HG02943 (cell line): Measurements from ENCODE around the gene WNT6.

ENCODE experiments used
- ATAC-seq: cut with Tn5 transposase; IDR thresholded peaks from one replicate; pipeline ENCODE4 v1.9.1; 2021; ENCODE audit warnings: mild to moderate bottlenecking, low read depth, moderate library complexity; ENCODE audit not compliant: unreplicated experiment

Gene WNT6

DNA sequence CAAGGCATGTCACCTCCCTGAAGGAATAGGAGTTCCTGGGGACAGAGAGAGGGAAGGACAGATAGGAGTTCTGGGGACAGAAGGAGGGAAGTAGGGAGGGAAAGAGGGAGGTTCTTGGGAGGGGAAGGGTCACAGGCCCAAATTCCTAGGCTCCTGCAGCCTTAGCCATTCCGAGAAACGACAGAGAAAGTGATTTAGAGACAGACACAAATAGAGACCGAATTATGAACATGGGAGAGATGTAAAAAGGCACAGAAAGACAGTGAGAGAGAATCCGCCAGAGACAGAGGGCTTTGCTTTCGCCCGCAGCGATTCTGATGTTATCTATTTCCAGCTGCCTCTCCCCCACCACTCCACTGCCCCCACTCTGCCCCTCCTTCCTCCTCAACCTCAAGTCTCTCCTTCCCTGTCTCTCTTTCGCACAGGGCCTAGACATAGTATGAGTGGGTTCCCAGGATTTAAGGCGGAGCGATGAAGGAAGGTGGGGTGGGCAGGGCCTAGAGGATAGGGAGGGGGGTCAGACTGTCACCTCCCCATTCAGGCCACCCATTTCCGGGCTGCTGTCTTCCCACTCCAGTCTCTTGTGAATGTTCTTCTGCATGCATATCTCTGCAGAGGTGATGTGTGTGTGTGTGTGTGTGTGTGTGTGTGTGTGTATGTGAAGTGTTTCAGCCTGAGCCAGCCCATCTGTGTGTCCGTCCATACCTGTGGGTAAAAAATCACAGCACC is 3.3 kb upstream of the WNT6 start:
- no peak for ATAC-seq

- ATAC-seq: no peak
Observed at GRCh38 chr2:218856896-218857243, 2.7 kb upstream of the WNT6 start.

DNA sequence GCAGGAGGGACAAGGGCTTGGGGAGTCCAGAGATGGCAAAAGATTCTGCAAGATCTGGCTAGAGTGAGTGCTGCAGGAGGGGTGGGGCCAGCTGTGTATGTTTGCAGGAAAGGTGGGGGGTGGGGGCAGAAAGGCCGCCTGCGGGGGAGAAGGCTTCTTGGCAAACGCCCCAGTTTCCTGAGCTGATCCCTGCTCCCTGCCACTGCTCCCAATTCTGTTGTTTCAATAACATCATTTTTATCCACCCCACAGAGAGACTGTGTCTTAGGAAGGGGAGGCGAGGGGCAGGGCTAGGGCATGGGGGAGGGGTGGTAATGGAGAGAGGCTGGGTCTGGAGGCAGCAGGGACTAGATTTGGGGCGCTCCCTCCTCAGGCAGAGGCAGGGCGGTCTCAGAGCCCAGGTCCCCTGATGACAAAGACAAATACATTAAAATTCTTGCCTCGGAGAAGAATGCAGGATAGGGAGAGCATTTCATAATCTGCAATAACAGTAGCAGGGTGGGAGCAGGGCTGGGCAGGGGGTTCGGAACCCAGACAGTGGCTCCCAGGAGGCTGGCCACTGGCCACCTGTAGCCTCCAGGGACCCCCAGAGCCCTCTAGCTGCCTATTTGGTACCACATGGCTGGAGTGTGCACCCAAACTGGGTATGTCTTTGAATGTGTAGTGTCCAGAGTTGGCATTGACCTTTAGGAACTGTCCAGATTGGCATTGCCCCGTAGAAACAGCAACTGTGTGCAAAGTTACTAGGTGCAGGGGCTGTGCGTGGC is 2.1 kb upstream of the WNT6 start:
- no peak for ATAC-seq

- ATAC-seq: no peak
Observed at GRCh38 chr2:218858138-218858445, 1.5 kb upstream of the WNT6 start.

DNA sequence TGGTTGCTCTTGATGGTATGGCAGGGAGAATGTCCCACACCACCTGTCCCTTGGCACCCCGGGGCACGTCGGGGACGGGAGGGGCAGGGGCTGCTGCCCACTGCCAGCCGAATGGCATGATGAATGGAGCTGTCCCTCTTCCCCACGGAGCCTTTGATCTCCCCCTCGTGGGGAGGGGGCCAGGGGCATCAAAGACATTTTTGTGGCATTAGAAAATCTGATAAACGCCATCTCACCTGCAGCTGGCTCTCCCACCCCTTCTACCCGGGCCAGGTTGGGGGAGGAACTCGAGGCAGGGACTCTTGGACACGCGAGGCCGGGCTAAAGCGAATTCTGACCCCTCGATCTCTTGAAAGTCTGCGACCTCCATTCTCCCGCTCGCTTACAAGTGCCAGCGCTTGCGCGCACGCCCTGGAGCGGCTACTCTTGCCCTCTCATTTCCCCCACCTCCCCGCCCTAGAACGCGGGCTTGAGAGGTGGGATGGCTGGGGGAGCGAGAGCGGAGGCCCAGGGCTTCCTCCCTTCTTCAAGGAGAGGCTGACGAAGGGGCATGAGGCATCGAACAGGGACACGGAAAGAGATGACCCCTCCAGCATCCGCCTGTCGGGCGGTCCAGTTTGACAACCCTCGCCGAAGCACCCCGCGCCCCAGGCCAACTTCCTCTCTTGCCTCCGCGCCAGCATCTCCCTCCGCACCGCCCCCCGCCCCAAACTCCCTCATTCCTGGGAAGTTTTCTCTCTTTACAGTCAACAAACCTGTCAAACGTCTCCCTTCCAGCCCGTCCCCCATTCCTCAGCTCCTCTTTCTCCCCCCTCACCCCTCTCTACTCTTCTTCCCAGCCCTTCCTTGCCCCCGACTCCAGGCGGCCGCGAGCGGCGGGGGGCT is 692 bp upstream of the WNT6 start:
- no peak for ATAC-seq

- no peak for ATAC-seq
Observed at GRCh38 chr2:218859988-218860831, 605 bp downstream of the WNT6 start.

DNA sequence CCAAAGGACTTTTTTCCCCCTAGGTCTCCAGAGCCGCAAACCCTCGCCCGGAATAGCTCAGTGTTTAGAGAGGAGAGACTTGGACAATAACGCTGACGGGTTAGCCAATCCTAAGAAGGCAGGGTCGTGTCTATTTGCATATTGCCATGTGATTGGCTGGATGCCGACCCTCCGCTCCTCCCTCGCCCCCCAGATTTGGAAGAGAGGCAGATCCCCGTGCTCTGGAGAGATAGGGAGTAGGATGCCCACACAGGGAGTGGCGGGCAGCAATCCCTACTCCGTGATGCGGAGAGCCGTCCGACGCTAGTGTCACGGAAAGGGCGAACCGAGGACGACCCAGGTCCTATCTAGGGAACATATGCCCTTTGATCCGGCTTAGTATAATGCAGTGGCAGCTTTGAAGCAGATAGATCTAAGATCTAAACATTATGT is 1.4 kb downstream of the WNT6 start:
- ATAC-seq: no peak

DNA sequence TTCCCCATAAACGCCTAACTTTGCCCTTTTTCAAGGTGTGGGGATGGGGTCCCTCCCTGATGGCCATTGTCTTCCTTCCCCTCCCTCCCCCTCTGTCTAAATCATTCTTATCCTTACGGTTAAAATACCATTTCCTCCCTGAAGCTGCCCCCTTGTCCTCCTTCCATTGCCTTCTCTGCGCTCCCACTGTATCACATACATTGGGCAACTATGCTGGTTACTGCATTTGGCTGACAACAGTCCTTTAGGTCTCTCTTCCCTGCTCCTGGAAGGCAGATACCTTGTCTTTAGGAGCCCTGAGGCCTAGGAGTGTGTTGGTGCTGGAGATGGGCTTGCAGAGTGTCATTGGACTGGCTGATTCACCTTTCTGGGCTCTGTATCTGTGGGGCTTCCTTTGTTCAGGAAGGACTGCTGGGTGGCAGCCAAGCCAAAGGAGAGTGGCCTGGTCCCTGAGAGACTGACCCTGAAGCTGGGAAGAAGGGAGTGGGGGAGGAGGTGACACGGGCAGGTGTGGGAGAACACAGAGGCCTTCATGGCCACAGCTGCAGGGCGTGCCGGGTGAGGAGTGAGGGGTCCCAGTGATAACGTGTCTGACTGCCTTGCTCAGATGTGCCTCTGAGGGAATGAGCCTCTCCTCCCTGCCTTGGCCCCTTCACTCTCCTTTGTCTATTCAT is 2.2 kb downstream of the WNT6 start:
- ATAC-seq: no peak

- no peak for ATAC-seq
Observed at GRCh38 chr2:218863021-218863520, 3.5 kb downstream of the WNT6 start.

GRCh38 chr2:218865396-218865795 is 5.8 kb downstream of the WNT6 start:
- no peak for ATAC-seq

DNA sequence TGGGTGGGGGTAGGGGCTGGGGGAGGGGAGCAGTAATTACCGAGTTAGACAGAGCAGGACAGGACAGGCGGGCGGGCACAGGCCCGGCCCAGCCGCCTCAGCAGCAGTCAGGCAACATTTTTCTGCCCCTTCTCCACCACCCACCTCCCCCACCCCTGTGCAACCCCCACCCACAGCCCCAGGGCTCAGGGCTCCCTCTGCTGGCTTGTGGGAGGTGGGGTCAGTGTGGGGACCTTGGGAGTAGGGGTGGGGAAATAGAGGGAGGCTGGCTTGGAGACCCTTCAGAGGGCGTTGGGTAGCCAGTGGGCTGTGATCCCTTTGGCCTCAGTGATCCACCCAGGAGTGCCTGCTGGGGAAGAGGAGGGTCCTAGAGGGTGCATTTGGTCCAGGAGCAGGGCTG is 6.4 kb downstream of the WNT6 start:
- no peak for ATAC-seq

- ATAC-seq: no peak
Observed at GRCh38 chr2:218867900-218868299, 8.3 kb downstream of the WNT6 start.

GRCh38 chr2:218869064-218869463 is 9.5 kb downstream of the WNT6 start:
- no peak for ATAC-seq

GRCh38 chr2:218870984-218871344 is 11.4 kb downstream of the WNT6 start:
- no peak for ATAC-seq

DNA sequence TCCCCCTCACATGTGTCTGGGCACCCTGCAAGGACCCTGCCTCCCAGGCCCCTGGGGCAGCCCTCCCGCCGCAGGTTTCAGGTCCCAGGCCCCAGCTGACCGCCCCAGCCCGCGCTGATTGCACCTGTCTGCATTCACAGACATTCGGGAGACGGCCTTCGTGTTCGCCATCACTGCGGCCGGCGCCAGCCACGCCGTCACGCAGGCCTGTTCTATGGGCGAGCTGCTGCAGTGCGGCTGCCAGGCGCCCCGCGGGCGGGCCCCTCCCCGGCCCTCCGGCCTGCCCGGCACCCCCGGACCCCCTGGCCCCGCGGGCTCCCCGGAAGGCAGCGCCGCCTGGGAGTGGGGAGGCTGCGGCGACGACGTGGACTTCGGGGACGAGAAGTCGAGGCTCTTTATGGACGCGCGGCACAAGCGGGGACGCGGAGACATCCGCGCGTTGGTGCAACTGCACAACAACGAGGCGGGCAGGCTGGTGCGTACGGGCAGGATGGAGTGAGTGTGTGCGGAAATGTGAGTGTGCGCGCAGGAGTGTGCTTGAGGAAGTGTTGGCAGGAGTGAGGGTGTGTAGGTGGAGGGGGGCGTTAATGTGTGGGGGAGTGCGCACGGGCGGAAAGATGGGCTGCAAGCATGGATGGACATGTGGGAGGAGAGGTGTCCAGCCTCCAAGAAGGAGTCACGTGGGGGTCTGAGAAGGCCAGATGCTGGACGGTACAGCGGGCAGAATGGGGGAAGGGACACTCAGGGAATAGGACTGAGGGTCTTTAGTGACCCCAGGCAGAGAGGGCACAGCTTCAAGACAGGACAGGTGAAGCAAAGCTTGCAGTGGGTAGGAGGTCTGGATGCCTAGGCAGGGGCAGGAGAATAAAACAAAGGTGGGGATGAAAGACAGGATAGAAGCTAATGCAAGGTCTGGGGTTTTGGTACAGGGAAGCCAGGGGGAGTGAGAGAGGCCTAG is 12.0 kb downstream of the WNT6 start:
- no peak for ATAC-seq

DNA sequence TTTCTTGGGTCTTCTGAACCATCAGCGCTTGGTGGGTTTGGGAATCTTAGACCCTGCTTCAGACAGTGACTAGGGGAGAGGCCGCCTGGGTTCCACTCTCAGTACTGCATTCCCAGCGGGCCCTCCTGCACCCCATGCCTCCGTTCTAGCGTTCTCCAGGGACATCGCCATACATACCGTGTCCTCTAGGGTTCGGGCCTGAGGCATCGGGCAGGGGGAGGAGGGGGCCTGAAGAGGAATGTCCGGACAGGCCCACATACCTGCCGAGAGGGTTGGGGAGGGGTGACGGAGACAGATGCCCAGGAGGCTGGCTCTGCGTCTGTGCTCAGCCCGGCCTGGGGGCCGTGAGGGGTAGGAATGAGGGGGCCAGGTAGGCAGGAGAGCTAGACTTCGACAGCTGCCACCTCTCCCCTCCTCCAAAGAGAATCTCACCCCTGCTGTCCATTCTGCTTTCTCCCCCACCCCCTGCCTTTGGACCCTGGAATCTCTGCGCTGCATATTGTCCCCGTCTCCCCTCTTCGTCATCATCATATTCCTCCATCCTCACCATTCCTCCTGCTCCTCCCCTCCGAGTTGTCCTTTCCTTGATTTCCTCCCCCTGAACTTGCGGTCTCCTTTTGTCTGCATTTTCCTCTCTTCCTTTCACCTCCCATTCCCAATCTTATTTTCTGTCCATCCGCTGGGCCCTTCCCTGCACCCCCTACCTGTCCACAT is 13.2 kb downstream of the WNT6 start:
- ATAC-seq: no peak

DNA sequence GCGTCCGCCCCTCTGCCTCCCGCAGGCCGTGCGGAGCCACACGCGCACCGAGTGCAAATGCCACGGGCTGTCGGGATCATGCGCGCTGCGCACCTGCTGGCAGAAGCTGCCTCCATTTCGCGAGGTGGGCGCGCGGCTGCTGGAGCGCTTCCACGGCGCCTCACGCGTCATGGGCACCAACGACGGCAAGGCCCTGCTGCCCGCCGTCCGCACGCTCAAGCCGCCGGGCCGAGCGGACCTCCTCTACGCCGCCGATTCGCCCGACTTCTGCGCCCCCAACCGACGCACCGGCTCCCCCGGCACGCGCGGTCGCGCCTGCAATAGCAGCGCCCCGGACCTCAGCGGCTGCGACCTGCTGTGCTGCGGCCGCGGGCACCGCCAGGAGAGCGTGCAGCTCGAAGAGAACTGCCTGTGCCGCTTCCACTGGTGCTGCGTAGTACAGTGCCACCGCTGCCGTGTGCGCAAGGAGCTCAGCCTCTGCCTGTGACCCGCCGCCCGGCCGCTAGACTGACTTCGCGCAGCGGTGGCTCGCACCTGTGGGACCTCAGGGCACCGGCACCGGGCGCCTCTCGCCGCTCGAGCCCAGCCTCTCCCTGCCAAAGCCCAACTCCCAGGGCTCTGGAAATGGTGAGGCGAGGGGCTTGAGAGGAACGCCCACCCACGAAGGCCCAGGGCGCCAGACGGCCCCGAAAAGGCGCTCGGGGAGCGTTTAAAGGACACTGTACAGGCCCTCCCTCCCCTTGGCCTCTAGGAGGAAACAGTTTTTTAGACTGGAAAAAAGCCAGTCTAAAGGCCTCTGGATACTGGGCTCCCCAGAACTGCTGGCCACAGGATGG is 14.0 kb downstream of the WNT6 start:
- ATAC-seq: no peak
